Middle frontal gyrus (tissue), 1 donor: ENCODE results near the gene TMEM217.
"Not testable (repeated sequence)": the region's sequence is repeated elsewhere in the genome, so short reads cannot be mapped to it uniquely, and the experiment has no call there.

ENCODE experiments used
- DNase-seq: peaks from one replicate; pipeline ENCODE4 v3.0.0-alpha.2; 2015; ENCODE audit warnings: low spot score; ENCODE audit errors: extremely low spot score

TMEM217 gene

DNA sequence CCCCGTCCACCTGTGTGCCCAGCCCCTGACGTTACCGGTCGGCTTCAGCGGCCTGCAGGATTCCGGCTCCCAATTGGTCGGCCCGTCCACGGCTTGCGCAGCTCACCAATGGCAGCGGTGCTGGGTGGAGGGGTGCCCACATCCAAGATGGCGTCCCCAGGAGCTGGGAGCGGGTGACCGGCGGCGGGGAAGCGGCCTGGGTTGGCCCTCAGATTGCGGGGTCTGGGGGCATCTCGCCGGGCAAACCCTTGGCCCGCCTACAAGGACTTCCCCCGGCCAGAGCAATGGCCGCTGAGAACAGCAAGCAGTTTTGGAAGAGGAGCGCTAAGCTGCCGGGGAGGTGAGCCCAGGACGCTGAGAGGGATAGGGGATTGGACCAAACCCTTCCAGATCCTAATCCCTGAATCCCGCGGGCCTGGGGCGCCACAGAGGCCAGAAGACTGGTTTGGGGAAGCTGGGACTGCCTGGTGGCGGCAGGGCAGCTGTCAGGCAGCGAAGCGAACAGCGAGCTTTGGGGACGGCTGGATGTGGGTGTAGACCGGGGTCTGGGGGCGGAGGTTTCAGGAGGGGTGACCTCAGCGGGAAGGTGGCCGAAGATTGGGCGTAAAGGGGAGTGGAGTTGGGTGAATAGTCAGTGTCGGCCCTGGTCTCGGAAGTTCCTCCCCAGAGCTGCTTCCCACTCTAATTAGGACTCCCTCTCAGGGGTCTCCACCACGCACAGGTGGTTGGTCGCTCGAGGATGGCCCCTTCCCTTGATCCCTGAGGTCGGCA, at the start of gene TMEM217, which contains the start of gene TBC1D22B:
TSS of gene TMEM217 (minus strand) at position 511 of the 771 bp plus-strand sequence. CDS start 39,114 bp downstream, outside the sequence.
TSS of gene TBC1D22B (plus strand) at position 139 of the 771 bp plus-strand sequence. CDS start at position 285, 146 bp downstream.
- DNase-seq: peak; percentile 96

DNA sequence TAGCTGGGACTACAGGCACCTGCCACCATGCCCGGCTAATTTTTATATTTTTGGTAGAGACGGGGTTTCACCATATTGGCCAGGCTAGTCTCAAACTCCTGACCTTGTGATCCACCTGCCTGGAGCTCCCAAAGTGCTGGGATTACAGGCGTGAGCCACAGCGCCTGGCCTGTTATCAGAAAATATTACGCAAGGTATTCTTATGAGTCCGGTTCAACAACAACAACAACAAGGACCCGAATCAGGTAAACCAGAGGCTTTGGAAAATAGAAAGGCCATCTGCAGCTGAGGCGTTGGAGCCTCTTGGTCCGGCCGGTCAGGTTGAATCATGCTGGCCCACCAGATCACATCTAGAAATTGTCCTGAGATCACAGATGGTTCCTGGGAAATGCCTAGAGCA, 49.5 kb upstream of the TMEM217 start:
- not testable (repeated sequence) for DNase-seq

DNA sequence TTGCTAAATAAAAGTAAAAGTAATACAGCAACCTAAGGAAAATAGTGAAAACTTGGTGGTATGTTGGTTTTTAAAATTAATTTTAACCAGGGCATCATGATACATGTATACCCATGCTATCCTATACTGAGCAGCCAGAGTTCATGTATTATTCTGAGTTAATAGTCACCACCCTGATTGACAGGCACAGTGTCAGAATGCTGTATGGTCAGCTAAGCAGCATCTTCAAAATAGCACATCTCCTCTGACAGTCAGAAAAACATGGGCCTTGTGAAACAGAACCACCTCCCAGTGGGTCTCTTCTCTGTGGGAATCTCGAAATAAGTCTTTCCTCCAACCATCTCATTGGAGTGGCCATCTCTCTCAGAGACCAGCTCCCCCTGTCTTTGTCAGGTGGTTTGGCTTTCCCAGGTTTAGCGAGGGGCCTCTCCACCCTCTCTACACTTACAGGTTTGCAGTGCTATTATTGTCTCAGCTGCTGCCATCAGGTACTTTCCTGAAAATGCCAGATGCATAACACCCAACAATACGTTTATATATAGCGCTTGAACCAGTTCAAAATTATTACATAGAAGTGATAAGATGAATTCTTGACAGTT, 48.8 kb upstream of the TMEM217 start:
- DNase-seq: no peak

DNA sequence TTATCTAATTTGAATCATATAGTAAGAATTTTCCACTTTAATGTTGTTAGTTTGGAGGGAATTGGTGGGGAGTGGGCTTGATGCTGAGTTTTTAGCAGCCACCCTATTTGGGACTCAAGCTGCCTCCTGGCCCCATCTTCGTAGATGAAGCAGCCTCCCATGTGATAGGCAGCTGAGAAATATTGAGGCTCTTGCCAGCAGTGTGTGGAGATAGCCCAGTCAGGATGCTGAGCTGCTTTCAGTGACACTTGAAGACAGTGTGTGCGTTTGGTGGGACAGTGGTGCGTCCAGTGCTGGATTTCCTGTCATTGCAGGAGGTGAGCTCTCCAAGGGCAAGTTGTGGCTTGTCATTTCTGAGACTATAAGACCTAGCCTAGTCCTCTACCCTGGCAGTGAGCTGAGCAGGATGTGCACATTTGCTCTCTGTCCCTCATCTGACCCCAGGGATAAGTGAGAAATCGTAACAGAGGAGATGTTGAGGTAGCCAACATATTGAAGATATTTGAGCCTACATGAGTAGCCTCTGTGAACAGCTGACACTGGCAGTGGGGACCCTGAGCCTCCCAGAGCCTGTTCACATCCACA, 48.0 kb upstream of the TMEM217 start:
- no peak for DNase-seq

DNA sequence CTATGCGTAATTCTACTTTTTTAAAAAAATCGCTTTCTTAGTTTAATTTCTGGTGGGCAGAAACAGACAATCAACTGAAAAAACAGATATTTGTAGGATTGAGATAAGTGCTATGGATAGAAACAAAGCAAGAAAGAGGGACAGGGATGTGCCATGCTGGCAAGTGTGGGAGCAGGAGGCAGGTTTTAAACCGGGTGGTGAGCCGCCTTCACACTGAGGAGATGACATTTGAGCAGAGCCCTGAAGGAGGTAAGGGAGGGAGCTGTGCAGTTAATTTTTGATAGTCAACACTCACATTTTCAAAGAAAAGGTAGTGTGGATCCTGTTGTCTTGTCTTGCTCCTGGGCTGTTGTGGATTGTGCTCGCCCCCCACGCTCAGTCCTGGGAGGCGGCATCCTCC, 46.8 kb upstream of the TMEM217 start:
- no peak for DNase-seq

DNA sequence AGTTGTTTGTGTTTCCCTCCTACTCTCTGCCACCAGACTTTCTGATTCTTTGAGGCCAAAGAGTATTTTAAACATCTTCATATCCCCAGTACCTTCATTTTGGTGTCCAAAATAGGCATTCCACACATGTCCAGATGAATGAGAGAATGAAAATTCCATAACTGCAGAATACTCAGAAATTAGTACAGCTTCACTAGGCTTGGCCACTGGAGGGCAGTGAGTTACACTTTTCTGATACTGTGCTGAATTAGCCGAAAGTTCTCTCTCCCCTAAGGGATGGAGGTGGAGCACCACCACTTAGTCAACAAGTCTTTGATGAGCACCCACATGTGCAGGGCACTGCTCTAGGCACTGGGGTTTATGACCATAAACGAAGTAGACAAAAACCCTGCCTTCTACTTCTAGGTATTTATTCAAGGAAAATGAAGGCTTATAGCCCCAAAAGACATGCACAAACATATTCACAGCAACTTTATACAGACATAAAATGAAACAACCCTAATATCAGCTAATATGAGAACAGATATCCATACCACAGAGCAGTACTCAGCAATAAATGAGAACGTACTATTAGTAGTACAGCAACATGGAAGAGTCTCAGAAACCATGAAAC, 46.1 kb upstream of the TMEM217 start:
- DNase-seq: peak; percentile 36

DNA sequence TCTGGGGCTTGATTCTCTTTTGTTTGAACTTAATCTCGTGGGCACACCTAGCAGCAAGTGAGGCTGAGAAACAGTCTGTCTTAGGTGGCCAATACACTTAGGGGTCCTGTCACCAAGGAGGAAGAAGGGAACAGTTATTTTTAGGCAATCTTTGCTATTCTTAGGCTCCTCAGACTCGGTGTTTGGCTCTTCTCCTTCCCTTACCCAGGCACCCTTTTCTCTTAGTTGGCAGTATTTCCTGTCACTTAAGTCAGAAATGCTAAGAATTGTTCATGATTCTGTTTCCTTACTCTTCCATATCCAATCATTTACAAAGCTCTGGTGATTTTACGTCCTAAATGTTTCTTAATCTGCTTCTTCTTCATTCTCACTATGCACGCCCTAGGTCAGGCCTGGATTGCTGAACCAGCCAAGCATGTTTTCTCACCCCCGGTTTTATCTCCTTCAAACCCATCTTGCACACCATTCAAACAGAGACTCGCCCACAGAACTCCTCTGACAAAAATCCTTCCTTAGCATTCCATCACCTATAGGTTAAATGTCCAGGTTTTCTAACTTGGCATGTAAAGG, 45.2 kb upstream of the TMEM217 start:
- no peak for DNase-seq

DNA sequence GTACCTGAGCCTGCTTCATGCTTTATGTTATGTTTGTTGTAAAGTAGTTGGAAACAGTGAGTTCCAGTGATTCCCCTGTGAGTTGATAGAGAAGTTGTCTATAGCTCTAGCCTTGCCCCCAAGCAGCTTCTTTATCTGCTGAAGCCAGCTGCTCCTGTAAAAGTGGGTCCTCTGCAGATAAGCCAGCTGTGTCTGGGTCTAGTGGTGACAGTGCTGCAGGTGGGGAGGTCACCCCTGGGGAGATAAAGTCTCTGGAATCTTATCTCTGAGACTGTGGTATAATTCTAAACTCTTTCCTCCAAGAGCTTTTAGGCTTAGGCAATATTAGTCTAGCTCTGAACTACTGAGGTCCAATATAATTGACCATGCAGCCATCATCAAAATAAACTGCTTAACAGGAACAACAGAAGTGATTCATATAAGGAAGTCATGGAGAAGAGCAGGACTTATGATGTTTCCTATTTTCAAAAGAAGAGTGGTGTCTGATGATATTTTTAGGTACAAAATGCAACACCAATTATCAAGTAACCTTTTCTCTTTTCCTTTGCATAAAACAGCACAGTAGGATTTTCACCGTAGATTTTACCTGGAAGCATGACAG, 44.2 kb upstream of the TMEM217 start:
- DNase-seq: no peak

DNA sequence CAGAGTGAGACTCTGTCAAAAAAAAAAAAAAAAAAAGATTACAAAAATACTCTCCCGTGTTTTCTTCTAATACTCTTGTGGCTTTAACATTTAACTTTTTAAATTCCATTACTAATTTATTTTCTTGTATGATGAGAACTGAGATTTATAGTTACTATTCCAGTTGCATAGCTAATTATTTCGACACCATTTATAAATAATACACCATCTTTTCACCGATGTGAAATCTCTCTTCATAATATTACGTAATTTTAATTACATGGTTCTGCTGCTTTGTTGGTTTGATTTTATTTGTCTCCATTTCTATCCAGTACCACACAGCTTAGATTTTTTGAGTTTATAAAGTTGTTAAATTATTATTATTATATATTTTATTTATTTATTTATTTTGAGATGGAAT, 42.0 kb upstream of the TMEM217 start:
- no peak for DNase-seq

DNA sequence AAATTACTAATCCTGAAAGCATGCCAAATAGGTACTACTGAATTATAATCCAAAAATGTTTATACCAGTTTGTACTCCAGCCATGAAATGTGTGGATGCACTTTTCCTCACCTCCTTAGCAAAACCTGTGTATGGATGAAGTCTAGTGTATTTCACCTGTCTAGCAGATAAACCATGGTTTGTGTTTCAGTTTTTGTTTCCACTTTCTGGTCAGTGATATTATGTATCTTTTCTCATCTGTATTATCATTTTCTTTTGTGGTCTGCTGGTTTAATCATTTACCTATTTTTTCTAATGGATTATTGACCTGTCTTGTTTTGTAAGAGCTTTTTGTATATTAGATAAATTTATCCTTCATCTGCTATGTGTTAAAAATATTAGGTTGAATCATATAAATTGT, 41.0 kb upstream of the TMEM217 start:
- DNase-seq: no peak

DNA sequence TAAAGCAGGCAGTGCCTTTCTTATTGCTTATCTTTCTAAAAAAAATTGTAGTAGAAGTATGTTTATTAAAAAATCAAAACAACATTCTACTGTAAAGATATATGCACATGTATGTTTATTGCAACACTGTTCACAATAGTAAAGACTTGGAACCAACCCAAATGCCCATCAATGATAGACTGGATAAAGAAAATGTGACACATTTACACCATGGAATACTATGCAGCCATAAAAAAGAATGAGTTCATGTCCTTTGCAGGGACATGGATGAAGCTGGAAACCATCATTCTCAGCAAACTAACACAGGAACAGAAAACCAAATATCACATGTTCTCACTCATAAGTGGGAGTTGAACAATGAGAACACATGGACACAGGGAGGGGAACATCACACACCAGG, 39.7 kb upstream of the TMEM217 start:
- DNase-seq: not testable (repeated sequence)

DNA sequence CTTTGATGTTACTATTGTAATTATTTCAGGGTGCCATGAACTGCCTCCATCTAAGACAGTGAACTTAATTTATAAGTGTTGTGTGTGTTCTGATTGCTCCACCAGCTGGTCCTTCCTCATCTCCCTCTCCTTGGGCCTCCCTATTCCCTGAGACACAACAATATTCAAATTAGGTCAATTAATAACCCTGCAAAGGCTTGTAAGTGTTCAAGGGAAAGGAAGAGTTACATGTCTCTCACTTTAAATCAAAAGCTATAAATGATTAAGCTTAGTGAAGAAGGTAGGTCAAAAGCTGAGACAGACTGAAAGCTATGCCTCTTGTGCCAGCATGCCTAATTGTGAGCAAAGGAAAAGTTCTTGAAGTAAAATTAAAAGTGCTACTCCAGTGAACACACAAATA, 35.5 kb upstream of the TMEM217 start:
- DNase-seq: no peak

DNA sequence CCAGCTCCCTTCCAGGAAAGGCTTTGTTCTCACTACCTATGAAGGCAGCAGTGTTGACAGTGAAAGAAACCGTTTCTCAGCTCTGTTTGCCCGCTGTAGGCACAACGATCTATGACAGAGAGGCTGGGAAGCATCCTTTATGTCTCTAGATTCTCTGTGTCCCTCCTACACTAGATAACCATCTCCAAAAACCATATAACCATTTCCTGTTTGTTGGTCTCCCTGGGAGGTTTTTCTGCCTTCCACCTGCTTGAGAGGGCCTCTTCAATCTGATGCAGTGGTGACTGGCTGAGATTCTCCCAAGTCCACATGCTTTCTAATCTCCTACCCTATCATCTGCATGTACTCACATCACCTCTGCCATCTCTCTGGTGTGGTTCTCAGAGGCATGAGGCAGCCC, 32.0 kb upstream of the TMEM217 start:
- no peak for DNase-seq

DNA sequence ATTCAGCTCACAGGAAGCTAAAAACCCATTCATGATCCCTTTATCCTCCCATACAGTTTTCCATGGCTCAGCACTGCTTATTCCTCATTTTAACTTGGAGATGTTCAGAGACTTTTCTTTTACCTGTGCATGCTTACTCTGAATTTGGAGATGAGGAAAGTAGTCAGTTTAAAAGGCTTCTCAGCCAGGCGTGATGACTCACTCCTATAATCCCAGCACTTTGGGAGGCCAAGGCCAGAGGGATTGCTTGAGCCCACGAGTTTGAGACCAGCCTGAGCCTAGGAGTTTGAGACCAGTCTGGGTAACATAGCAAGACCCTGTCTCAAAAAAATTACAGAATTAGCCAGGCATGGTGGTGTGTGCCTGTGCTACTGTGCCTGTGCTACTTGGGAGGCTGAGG, 30.3 kb upstream of the TMEM217 start:
- no peak for DNase-seq

DNA sequence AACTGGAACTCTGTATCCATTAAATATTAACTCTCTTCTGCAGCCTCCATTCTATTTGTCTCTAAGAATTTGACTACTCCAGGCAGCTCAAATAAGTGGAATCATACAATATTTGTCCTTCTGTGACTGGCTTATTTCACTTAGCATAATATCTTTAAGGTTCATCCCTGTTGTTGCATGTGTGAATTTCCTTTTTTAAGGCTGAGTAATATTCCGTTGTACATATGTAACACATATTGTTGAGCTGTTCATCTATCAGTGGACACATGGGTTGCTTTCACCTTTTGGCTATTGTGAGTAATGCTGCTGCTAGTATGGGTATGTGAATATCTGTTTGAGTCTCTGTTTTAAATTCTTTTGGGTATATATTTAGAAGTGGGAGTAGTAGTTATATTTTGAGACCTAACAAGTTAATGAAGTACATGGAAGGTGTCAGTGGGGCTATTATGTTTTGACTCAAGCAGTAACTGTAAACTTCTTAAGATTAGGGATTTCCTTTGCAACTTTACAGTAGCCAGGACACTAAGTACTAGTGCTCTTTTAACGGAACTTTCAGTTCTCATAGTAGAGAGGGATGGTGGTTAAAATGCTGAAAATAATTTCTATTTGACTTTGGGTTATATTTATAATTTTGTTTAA, 29.7 kb upstream of the TMEM217 start:
- DNase-seq: no peak

DNA sequence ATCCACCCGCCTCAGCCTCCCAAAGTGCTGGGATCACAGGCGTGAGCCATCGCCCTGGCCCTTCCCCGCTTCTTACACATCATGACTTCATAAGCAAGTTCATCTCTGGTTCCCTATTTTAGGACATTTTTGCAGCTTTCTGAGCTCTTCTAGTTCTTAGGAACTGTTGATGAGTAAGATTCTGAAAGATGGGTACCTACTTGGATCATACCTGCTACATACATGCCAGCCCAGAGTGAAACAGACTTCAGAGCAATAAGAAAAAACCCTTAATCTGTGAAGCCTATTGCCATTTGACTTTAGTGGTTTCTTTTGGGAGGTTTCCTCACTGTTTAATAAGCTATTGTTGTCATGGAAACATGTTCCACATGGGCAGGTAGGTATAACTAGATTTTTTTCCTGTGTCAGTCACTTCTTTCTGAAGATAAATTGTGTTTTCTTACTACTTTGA, 27.9 kb upstream of the TMEM217 start:
- DNase-seq: no peak

DNA sequence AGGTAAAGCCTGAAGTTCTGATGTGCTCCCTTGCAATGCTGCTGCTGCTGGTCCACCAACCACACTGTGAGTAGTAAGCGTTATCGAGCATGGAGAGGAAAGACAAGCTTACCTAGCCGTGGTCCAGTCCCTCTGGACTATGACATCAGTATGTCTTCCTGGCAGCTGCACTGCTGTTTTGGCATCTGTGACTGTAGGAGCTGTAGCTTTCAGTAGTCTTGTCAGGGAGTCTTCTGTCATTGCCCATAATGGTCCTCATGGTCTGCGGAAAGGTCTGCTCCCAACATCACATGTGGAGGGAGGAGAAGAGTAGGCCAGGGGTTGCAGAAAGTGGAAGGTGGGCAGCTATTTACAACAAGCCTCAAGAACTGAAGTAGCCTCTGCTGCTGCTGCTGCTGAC, 26.8 kb upstream of the TMEM217 start:
- no peak for DNase-seq

DNA sequence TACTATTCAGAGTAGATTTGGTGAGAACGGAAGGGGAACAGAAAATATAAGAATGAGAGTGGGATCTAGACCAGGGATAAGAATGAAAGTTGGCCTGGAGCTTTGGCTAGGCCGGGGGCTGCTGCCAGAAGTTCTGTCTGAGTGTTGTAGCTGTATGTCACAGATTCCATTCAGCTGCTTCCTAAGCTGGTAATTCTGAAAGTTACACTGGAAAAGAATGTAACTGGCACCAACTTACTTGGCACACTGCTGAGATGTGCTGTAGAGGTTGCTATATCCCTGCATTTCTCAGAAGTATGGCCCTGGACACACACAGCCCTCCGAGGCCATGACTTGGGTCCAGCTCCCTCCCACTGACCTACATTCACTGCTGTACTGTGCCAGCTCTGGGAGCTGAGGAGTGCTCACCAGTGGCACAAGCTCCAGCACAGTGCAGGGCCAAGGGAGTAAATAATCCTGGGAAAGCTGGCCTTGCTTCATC, 25.8 kb upstream of the TMEM217 start:
- DNase-seq: peak; percentile 4

DNA sequence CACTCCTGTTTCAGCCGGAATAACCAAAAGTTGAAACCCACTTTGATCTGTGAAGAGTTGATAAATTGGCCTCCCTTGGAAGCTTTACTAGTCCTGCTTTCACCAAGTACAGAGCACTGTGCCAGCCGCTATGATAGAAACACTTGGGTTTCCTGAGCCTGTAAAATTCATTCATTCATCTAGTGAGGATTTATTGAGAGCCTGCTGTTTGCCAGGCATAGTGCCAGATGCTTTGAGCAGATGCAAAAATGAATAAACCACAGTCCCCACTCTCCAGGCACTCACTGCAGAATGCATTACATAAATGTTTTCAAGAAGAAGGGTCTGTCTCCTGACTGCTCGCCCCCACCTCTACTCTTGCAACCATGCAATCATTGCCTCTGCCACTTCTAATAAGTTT, 25.3 kb upstream of the TMEM217 start:
- no peak for DNase-seq

DNA sequence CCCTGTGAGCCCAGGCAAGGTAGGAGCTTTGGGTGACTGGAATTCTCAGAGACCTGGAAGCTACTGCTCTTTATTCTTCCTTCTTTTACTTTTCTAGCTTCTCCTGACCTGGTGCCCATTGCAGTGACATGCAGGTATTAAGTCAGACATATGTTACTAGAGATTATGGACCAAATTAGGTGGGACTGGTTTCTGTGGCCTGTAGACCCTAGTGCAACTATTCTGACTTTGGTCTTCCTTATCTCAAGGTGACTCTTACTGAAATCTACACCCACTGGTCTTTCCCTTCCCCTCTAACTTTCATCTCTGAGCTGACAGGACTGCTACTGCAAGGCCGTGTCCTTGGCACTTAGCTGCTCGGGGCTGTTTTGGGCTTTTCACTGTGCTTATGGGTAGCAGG, 24.4 kb upstream of the TMEM217 start:
- DNase-seq: no peak
